DMS53 treated with DMSO at 0.1 percent for 48 hours (cell line): ENCODE data around the gene GPM6B.

Experiments used
- DNase-seq: peaks from one replicate; lab custom pipeline; 2025; ENCODE audit not compliant: unreplicated experiment; lab: John Stamatoyannopoulos, UW

The GPM6B gene

GRCh38 chrX:13825178-13825762, 8.4 kb upstream of the GPM6B start:
- no peak for DNase-seq

GRCh38 chrX:13824746-13825145, 7.9 kb upstream of the GPM6B start:
- no peak for DNase-seq

- DNase-seq, result no peak
Measured at GRCh38 chrX:13821738-13822137, 4.8 kb upstream of the GPM6B start.

- no peak for DNase-seq
Measured at GRCh38 chrX:13816176-13816575, 717 bp downstream of the GPM6B start.

DNA sequence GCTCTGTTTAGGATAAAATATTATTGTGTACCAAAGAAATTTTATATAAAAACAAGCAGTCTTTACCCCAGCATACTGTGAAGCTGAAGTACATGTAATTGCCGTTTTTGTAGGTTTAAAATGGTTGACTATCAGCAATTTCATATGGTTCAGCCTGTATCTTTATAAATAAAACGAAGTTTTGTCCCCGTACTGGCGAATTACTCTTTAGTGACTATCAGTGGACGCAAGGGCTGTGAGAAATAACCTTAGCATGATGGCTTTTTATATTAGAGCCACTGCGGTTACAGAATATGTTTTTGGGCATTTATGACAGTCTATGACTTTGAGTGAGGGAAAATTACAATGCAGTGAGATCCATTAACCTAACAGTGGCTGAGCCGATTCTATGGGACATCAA, 1.2 kb downstream of the GPM6B start:
- DNase-seq, result no peak

DNA sequence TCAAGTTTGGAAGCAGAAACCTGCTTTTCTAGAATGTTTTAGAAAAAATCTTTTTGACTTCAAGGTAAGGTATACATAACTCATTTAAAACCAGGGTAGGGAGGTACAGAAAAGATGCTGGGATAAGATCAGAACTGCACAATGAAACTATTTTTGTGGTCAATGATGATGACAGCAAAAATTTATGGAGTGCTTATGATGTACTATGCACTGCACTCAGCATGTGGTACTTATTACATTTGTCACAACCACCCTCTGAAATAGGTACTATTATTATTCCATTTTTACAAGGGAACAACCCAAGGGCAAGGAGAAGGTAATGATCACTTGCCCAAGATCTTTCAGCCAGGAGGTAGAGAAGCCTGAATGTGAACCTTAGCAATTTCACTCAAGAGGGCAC, 8.0 kb downstream of the GPM6B start:
- no peak for DNase-seq

DNA sequence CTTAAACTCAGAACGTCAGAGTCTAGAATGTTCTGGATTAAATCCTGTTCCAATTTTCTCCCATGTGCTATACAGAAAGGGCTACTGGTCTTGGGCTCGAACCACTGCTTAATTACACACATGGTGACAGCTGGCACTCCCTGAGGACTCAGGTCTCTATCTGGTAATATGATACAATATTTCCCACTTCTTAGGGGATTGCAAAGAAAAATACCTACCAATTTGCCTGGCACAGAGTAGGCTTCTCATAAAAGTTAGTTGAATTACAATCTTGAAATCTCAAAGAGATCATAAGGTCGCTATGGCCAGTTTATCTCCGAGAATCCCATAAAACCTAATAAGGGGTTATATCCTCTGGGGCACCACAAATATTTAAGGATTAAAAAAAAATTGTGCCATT, 8.6 kb downstream of the GPM6B start:
- DNase-seq, result no peak

DNA sequence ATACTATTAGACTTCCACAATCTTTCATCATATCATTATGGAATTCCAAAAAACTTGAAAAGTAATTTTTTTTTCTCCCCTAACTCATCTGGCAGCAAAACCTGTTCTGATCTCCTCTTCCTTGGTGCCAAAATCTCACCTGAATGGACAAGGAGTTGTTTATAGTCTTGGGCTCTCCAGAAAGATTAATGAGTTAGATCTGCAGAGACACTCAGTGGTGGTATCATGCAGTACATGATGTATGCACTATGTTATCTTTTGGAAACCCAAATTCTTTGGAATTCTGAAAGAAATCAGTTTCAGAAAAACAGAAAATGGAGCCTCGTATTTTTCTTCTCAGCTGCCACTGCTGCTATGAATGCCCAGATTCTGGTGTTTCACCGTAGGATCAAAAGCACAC, 11.7 kb downstream of the GPM6B start:
- DNase-seq, result no peak

DNA sequence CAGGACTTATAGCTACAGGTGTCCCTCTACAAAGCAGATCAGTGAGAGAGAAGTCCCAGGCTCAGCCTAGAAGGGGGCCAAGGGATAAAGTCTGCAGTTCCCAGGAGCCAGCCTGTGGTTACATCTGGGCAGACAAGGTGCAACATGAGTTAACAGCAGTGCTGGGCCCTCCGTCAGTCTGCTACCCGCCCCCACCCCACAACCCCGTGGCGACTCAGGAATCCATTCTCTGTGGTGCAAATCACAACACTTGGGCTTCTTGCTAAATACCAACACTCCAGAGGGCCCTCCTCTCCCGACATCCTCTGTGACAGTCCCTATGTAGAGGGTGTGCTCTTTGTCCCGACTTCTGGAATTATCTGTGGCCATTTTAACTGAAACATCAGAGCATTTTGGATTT, 13.8 kb downstream of the GPM6B start:
- no peak for DNase-seq

- DNase-seq, result no peak
Measured at GRCh38 chrX:13798184-13798583, 18.7 kb downstream of the GPM6B start.

GRCh38 chrX:13797512-13797911, 19.4 kb downstream of the GPM6B start:
- no peak for DNase-seq

- no peak for DNase-seq
Measured at GRCh38 chrX:13794417-13794816, 22.5 kb downstream of the GPM6B start.

DNA sequence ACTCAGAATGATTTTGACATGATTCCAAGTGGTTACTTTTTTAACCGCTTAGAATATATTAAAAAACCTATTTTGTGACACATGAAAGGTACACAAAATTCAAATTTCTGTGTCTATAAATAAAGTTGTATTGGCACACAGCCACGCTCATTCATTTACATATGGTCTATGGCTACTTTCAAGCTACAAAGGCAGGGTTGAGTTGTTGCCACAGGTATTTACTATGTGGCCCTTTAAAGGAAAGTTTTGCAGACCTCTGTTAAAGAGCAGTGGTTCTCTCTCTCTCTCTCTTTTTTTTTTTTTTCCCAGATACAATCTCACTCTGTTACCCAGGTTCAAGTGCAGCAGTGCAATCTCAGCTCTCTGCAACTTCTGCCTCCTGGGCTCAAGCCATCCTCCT, 23.0 kb downstream of the GPM6B start:
- DNase-seq, result no peak

- no peak for DNase-seq
Measured at GRCh38 chrX:13791559-13791958, 25.3 kb downstream of the GPM6B start.

DNA sequence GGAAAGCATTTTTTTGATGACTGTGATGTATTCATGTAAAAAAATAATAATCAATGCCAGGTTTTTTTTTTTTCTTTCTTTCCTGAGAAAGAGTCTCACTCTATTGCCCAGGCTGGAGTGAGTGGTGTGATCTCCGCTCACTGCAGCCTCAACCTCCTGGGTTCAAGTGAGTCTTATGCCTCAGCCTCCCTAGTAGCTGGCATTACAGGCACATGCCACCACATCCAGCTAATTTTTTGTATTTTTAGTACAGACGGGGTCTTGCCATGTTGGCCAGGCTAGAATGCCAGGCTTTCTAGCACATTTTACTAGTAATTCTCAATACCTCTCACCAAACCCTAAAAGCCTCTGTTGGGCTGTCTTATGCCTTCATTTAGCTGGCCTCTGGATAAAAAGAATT, 25.7 kb downstream of the GPM6B start:
- no peak for DNase-seq

DNA sequence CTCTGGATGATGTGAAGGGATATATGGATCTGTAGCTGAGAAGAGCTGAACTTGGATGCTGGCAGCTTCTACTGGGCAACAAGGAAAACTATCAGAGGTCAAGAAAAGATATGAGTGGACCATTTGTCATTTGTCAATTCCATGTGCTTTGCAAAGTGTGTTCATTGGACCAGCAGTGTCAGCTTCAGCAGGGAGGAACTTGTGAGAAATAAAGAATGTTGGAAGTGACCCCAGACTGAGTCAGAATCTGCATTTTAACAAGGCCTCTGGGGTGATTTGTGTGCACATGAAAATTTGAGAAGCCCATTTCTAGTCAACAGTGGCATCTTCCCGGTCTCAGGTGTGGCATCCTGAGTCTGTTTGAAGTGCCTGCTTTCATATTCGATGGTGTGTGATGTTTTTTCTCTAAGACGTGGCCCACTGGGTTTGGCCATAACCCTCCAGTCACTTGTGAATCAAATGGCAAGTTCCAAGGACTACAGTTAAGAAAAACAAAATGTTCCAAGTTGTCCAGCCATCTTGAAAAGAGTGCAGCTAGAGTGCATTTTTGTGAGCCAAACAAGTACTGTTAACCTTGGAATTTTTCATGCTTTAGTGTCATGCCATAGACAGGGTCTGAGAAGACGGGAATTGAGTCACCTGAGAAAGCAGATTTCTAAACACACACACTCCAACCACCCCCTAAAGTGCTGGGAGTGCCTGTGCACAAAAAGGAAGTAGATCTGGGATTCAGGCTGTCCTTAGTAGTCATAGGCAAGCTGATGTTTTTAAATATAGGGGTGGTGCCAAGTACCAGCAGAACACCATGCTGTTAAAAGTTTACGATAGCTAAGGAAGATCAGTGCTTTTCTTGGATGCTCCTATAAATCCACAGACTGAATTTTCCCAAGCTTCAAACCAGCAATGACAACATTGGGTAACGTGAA, 26.4 kb downstream of the GPM6B start:
- DNase-seq, result no peak

DNA sequence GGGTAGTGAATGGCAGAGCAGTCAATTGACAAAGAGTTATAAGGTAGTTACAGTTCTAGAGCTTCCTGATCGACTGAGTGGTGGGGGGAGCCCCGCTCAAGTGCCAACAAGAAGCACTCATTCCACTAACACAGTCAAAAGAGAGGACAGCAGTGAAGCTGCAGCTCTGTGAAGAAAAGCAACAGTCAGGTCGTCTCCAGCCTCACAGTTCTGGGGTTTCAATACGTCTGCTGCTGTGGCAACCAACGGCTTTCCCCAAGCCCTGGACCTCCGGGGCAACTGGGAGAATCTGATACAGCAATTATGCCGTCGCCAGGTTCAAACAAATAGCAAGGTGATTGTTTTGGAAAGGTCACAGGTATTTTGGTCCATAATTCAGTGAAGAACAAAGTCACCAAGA, 30.8 kb downstream of the GPM6B start:
- DNase-seq, result no peak

- no peak for DNase-seq
Measured at GRCh38 chrX:13780868-13781427, 35.9 kb downstream of the GPM6B start.

GRCh38 chrX:13778916-13779315, 38.0 kb downstream of the GPM6B start:
- DNase-seq, result no peak

DNA sequence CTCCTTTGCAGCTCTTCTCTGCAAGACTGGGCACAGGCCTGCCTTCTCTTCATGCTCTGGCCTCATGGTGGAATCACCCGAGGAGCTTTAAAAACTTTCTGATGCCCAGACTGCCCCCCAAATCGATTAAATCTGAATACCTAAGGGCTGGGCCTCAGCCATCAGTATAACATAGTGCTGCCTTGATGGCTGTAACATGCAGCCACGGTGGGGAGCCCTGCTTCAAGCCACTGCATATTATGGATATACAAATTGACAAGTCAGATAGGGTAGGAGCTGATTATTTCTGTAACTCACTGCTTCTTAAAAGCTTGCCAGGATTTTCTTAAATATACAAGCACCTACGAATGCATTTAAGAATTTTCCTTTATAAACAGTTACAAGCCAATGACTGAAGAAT, 40.5 kb downstream of the GPM6B start:
- DNase-seq, result no peak

GRCh38 chrX:13775837-13776236, 41.1 kb downstream of the GPM6B start:
- no peak for DNase-seq

- DNase-seq, result peak; percentile 0
Measured at GRCh38 chrX:13774696-13775095, 42.2 kb downstream of the GPM6B start.
